ENCODE measurements around the gene JAZF1.

DNA sequence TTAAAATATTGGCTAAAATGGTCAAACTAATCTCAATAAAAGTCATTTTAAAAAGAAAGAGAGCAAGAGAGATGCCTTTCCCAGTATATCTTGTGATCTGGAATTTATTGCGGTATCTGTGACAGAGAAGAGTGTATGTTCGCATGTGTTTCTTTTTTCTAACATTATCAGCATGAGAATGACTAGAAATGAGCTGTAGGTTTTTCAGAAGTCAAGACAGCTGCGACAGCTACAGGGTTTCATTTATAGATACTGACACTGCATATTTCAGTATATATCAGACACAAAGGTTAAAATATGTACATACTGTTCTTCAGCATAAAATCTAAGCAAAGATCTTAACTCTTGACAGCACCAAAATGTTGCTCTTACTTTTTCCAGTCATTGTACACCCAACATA is 215.8 kb downstream of the JAZF1 start:
- no peak for TF ChIP-seq CTCF (IDR thresholded peaks at IDR 0.05; ENCODE audit: low read length)
- no peak for TF ChIP-seq EZH2 (IDR thresholded peaks at IDR 0.05; ENCODE audit: borderline replicate concordance, low read length)

Data from OCI-LY1 (cell line).